OCI-LY1 (cell line): Measurements from ENCODE around the gene PRSS22.

Experiments
- H2AFZ ChIP-seq: fragments of 200-600 bp; sonication (generic), shearing (Covaris generic); 2 replicates; pipeline ENCODE4 v1.6.0; 2014; ENCODE audit warnings: antibody characterized with exemption, mild to moderate bottlenecking, low read length
- H3F3A ChIP-seq: fragments of 200-600 bp; sonication (generic), shearing (Covaris generic); 2 replicates; pipeline ENCODE4 v1.6.0; 2014; ENCODE audit warnings: mild to moderate bottlenecking, antibody characterized with exemption, low read length, moderate library complexity; ENCODE audit not compliant: insufficient read depth
- H3K27ac ChIP-seq: fragments of 200-600 bp; sonication (generic); 2 replicates; pipeline ENCODE4 v1.5.1; 2014; ENCODE audit warnings: low read length, mixed run types, mild to moderate bottlenecking, low read depth; ENCODE audit not compliant: poor library complexity, severe bottlenecking
- H3K27me3 ChIP-seq: fragments of 200-600 bp; sonication (generic); 2 replicates; pipeline ENCODE4 v1.6.0; 2014; ENCODE audit warnings: antibody characterized with exemption, mild to moderate bottlenecking, low read length, moderate library complexity; ENCODE audit not compliant: insufficient read depth
- H3K36me3 ChIP-seq: fragments of 200-600 bp; sonication (generic); 2 replicates; pipeline ENCODE4 v1.6.1; 2014; ENCODE audit warnings: mild to moderate bottlenecking, antibody characterized with exemption, low read length, moderate library complexity, mixed read lengths; ENCODE audit not compliant: insufficient read depth
- H3K4me1 ChIP-seq: fragments of 200-600 bp; sonication (generic); 2 replicates; pipeline ENCODE4 v1.5.1; 2014; ENCODE audit warnings: mild to moderate bottlenecking, low read length, moderate library complexity; ENCODE audit not compliant: insufficient read depth, severe bottlenecking
- H3K4me2 ChIP-seq: fragments of 200-600 bp; sonication (generic), shearing (Covaris generic); 2 replicates; pipeline ENCODE4 v1.6.1; 2014; ENCODE audit warnings: low read length
- H3K4me3 ChIP-seq: fragments of 200-600 bp; sonication (generic); 2 replicates; pipeline ENCODE4 v1.5.1; 2014; ENCODE audit warnings: low read length, low read depth, mild to moderate bottlenecking, mixed read lengths; ENCODE audit not compliant: poor library complexity, severe bottlenecking
- H3K79me2 ChIP-seq: fragments of 200-600 bp; shearing (Covaris generic); 2 replicates; pipeline ENCODE4 v1.6.1; 2016; ENCODE audit warnings: mixed run types, low read length, mixed read lengths; ENCODE audit not compliant: insufficient read depth
- H3K9ac ChIP-seq: fragments of 200-600 bp; sonication (generic), shearing (Covaris generic); 2 replicates; pipeline ENCODE4 v1.6.1; 2014; ENCODE audit warnings: mild to moderate bottlenecking, low read length, mixed read lengths
- H3K9me2 ChIP-seq: fragments of 200-600 bp; sonication (generic), shearing (Covaris generic); 2 replicates; pipeline ENCODE4 v1.6.1; 2014; ENCODE audit warnings: low read depth, mild to moderate bottlenecking, low read length, mixed read lengths
- H3K9me3 ChIP-seq: fragments of 200-600 bp; shearing (Covaris generic); 2 replicates; pipeline ENCODE4 v1.6.1; 2014; ENCODE audit warnings: low read length, mixed read lengths
- H4K20me1 ChIP-seq: fragments of 200-600 bp; sonication (generic), shearing (Covaris generic); 2 replicates; pipeline ENCODE4 v1.6.0; 2016; ENCODE audit warnings: mild to moderate bottlenecking, low read length; ENCODE audit not compliant: insufficient read depth
- EZH2 ChIP-seq: fragments of 200-600 bp; sonication (generic), shearing (Covaris generic); IDR thresholded peaks from 2 replicates; pipeline ENCODE4 v1.8.0; 2017; ENCODE audit warnings: borderline replicate concordance, mixed run types, mild to moderate bottlenecking, antibody characterized with exemption, low read length, moderate library complexity, mixed read lengths
- TF ChIP-seq, protein P1 (sequence below): fragments of 200-600 bp; sonication (generic), shearing (Covaris generic); IDR thresholded peaks from 2 replicates; pipeline ENCODE4 v1.5.1; 2017; ENCODE audit warnings: mild to moderate bottlenecking, antibody characterized with exemption, low read length, moderate library complexity, mixed read lengths

PRSS22 gene

GRCh38 chr16:2815299-2815771 is 42.6 kb downstream of the PRSS22 start:
- Histone ChIP-seq H3K9me3 (no peaks in the 10 kb centered on the region), H3K9ac (no peak overlapping the region), H3K27me3 (0 out of 2 replicates have a peak, but pooled peaks cover 4% of the 10 kb centered on the region), H3F3A (no peaks in the 10 kb centered on the region), H2AFZ (no peak overlapping the region), H3K4me3 (no peak overlapping the region), H3K36me3 (no peaks in the 10 kb centered on the region), H3K79me2 (no peaks in the 10 kb centered on the region), H3K4me1 (no peaks in the 10 kb centered on the region), H3K4me2 (no peak overlapping the region), H3K27ac (no peak overlapping the region), H4K20me1 (no peaks in the 10 kb centered on the region), H3K9me2 (no peaks in the 10 kb centered on the region)
- TF ChIP-seq EZH2, result no peak
- TF ChIP-seq, protein P1, sequence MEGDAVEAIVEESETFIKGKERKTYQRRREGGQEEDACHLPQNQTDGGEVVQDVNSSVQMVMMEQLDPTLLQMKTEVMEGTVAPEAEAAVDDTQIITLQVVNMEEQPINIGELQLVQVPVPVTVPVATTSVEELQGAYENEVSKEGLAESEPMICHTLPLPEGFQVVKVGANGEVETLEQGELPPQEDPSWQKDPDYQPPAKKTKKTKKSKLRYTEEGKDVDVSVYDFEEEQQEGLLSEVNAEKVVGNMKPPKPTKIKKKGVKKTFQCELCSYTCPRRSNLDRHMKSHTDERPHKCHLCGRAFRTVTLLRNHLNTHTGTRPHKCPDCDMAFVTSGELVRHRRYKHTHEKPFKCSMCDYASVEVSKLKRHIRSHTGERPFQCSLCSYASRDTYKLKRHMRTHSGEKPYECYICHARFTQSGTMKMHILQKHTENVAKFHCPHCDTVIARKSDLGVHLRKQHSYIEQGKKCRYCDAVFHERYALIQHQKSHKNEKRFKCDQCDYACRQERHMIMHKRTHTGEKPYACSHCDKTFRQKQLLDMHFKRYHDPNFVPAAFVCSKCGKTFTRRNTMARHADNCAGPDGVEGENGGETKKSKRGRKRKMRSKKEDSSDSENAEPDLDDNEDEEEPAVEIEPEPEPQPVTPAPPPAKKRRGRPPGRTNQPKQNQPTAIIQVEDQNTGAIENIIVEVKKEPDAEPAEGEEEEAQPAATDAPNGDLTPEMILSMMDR, result no peak

GRCh38 chr16:2814551-2815298 is 43.2 kb downstream of the PRSS22 start:
- Histone ChIP-seq H3K4me2 (no peak overlapping the region), H3K4me3 (no peak overlapping the region), H4K20me1 (no peaks in the 10 kb centered on the region), H3K9me3 (no peaks in the 10 kb centered on the region), H3K9ac (no peak overlapping the region), H3K27me3 (0 out of 2 replicates have a peak, but pooled peaks cover 4% of the 10 kb centered on the region), H3K79me2 (no peaks in the 10 kb centered on the region), H3F3A (no peaks in the 10 kb centered on the region), H3K36me3 (no peaks in the 10 kb centered on the region), H3K27ac (no peak overlapping the region), H2AFZ (no peak overlapping the region), H3K9me2 (no peaks in the 10 kb centered on the region), H3K4me1 (no peaks in the 10 kb centered on the region)
- TF ChIP-seq, protein P1, result no peak
- no peak for TF ChIP-seq EZH2

DNA sequence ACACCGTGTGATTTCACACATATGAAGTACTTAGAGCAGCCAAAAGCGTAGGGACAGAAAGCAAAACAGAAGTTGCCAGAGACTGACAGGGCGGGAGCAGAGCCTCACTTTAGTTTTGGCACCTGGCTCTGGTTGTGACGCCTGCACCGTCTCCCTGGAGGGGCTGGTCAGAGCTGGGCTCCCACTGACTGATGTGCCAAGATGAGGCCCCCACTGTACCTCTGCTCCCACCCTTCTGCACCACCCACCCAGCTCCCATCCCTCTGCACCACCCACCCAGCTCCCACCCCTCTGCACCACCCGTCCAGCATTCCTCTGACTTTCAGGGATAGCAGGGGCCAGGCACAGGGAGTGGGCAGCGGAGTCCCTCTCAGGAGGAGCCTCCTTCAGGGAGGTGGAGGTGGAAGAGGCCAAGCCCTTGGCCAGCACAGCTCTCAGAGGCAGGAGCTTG is 44.2 kb downstream of the PRSS22 start:
- Histone ChIP-seq H4K20me1 (no peaks in the 10 kb centered on the region), H3K9ac (no peak overlapping the region), H2AFZ (no peak overlapping the region), H3K4me1 (no peaks in the 10 kb centered on the region), H3F3A (no peaks in the 10 kb centered on the region), H3K79me2 (no peaks in the 10 kb centered on the region), H3K4me3 (no peak overlapping the region), H3K9me2 (no peaks in the 10 kb centered on the region), H3K27me3 (0 out of 2 replicates have a peak, but pooled peaks cover 4% of the 10 kb centered on the region), H3K36me3 (no peaks in the 10 kb centered on the region), H3K4me2 (no peak overlapping the region), H3K9me3 (no peaks in the 10 kb centered on the region), H3K27ac (no peak overlapping the region)
- no peak for TF ChIP-seq EZH2
- TF ChIP-seq, protein P1, result no peak
